Epithelial cell of esophagus (primary cell): Measurements from ENCODE around the gene MMP17.
"Not testable (repeated sequence)": the region's sequence is repeated elsewhere in the genome, so short reads cannot be mapped to it uniquely, and the experiment has no call there.

Experiments used
- DNase-seq: peaks from one replicate; pipeline ENCODE4 v3.0.0; 2010; ENCODE audit warnings: low read depth
- H3K4me3 ChIP-seq: 2 replicates; pipeline ENCODE4 v1.5.1; 2011; ENCODE audit warnings: mild to moderate bottlenecking, low read length, control low read depth
- TF ChIP-seq, protein P1 (sequence below): IDR thresholded peaks from 2 replicates; pipeline ENCODE4 v1.5.1; 2011; ENCODE audit warnings: low read depth, mild to moderate bottlenecking, low read length, control low read depth, inconsistent platforms; ENCODE audit not compliant: insufficient read depth; ENCODE audit errors: missing control alignments

The MMP17 gene

GRCh38 chr12:131873293-131873692, 45.1 kb downstream of the MMP17 start:
- no peak for DNase-seq
- no peak overlapping the region for H3K4me3 ChIP-seq
- TF ChIP-seq, protein P1, sequence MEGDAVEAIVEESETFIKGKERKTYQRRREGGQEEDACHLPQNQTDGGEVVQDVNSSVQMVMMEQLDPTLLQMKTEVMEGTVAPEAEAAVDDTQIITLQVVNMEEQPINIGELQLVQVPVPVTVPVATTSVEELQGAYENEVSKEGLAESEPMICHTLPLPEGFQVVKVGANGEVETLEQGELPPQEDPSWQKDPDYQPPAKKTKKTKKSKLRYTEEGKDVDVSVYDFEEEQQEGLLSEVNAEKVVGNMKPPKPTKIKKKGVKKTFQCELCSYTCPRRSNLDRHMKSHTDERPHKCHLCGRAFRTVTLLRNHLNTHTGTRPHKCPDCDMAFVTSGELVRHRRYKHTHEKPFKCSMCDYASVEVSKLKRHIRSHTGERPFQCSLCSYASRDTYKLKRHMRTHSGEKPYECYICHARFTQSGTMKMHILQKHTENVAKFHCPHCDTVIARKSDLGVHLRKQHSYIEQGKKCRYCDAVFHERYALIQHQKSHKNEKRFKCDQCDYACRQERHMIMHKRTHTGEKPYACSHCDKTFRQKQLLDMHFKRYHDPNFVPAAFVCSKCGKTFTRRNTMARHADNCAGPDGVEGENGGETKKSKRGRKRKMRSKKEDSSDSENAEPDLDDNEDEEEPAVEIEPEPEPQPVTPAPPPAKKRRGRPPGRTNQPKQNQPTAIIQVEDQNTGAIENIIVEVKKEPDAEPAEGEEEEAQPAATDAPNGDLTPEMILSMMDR, result no peak

- H3K4me3 ChIP-seq, DNase-seq: not testable (repeated sequence)
Observed at GRCh38 chr12:131874972-131875371, 46.8 kb downstream of the MMP17 start.

- DNase-seq, result peak; percentile 83
- H3K4me3 ChIP-seq, result not testable (repeated sequence)
Observed at GRCh38 chr12:131877216-131877615, 49.0 kb downstream of the MMP17 start.

DNA sequence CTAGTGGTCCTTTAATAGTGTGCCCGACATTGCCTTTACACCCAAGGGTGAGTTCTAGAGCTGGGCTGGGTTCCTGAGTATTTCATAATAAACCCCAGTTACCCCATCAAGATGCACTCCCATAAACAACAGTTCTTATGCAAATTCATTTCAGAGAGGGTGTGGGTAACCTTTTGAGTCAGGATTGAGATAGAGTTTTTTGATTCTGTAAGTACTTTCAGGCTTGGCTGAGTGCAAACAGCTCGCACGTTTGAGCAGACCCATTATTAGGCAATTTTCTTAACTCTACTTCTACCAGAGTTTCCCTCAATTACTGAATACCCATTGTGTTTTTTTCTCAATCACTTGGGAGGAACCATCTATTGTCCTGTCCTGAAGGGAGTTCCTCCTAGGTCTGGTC, 50.2 kb downstream of the MMP17 start:
- not testable (repeated sequence) for DNase-seq, H3K4me3 ChIP-seq

DNA sequence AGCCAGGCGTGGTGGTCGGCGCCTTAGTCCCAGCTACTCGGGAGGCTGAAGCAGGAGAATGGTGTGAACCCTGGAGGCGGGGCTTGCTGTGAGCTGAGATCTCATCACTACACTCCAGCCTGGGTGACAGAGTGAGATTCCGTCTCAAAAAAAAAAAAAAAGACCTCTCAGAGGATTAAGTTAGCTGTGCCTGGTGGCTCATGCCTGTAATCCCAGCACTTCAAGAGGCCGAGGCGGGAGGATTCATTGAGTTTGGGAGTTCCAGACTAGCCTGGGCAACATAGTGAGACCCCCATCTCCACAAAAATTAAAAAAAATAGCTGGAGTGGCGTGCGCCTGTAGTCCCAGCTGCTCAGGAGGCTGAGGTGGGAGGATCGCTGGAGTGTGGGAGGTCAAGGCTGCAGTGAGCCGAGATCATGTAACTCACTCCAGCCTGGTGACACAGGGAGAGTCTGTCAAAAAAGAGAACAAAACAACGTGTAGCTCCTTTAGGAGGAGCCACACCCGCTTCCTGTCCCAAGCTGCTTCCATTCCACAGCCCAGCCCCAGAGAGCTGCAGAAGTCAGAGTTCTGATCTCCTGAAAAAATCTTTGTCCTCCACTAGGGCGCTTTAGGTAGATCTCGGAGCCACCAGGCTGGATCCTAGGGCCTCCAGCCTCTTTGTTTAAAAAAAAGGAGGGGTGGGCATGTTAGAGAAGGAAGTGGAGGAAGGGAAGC, 54.8 kb downstream of the MMP17 start:
- TF ChIP-seq, protein P1, result peak; percentile 6
- no peak overlapping the region for H3K4me3 ChIP-seq
- DNase-seq, result no peak

DNA sequence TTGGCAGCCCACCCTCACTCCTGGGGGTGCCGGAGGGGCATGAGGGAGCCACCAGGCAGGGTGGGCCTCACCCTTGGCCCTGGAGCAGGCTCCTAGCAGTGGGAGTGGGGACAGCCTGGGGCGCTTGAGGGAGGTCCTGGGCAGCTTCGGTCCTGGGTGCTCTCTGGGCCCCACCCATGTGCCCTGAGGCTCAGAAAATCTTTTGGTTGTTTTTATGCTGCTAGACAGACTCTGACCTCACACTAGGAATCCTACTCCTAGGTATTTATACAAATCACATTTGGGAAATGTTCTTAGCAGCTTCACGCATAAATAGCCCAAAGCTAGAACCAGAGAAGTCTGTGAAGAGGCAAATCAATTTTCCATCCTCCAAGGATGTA, 55.3 kb downstream of the MMP17 start:
- DNase-seq, result no peak
- no peak overlapping the region for H3K4me3 ChIP-seq
- TF ChIP-seq, protein P1, result no peak

GRCh38 chr12:131885076-131885475, 56.9 kb downstream of the MMP17 start:
- not testable (repeated sequence) for H3K4me3 ChIP-seq
- DNase-seq, result peak; percentile 62

GRCh38 chr12:131885543-131886057, 57.4 kb downstream of the MMP17 start:
- no peak for DNase-seq
- TF ChIP-seq, protein P1, result no peak
- H3K4me3 ChIP-seq, result no peak overlapping the region

- DNase-seq, result not testable (repeated sequence)
Observed at GRCh38 chr12:131891722-131892121, 63.5 kb downstream of the MMP17 start.

More at GRCh38 chr12:131891722-131892121, 63.5 kb downstream of the MMP17 start:
- not testable (repeated sequence) for H3K4me3 ChIP-seq
